Activated T-cell treated with anti-CD3 and anti-CD28 coated beads, Interleukin-2, amount 50 U/mL, for 72 hours (primary cell): ENCODE results near the gene SCAMP2. TPM values are rescaled to one million over a fixed set of nuclear protein-coding genes. Genes with fewer than 3 reads are reported as not detected.

Experiments
- ATAC-seq, 2 donors: fragments of 150-1000 bp; cut with Tn5 transposase; replicated peaks in 1 of 2; 2 replicates each; pipeline ENCODE4 v1.10.0; 2021; ENCODE audit warnings: moderate library complexity in 2 of 2, mild to moderate bottlenecking in 1 of 2
- DNase-seq, 2 donors: peaks; one replicate each; pipeline ENCODE4 v3.0.0; 2021 to 2022; ENCODE audit warnings: mixed read lengths in 1 of 2
- H3K27ac Mint-ChIP-seq: one replicate; pipeline ENCODE4 v1.8.0; 2022; ENCODE audit warnings: mild to moderate bottlenecking, moderate library complexity, mixed read lengths
- H3K27me3 Mint-ChIP-seq: one replicate; pipeline ENCODE4 v1.8.0; 2022; ENCODE audit warnings: low read depth, mixed read lengths
- H3K36me3 Mint-ChIP-seq, 2 donors: one replicate each; pipeline ENCODE4 v1.8.0; 2022; ENCODE audit warnings: mixed read lengths in 2 of 2, mild to moderate bottlenecking in 1 of 2; ENCODE audit not compliant: insufficient read depth in 2 of 2
- H3K4me1 Mint-ChIP-seq: one replicate; pipeline ENCODE4 v1.8.0; 2022; ENCODE audit warnings: low read depth, mixed read lengths
- H3K4me3 Mint-ChIP-seq, 2 donors: one replicate each; pipeline ENCODE4 v1.8.0; 2022; ENCODE audit warnings: mild to moderate bottlenecking in 2 of 2, mixed read lengths in 2 of 2, moderate library complexity in 2 of 2
- H3K9me3 Mint-ChIP-seq, 2 donors: one replicate each; pipeline ENCODE4 v1.8.0; 2022; ENCODE audit warnings: mixed read lengths in 2 of 2
- total RNA-seq, 2 donors: library from RNA; stranded (reverse); gene quantifications; one replicate each; pipeline ENCODE4 v1.2.3, GENCODE V29; 2022

SCAMP2 gene
- total RNA-seq, 2 donors from 2014 or later, result 66.4 to 77.0 TPM

DNA sequence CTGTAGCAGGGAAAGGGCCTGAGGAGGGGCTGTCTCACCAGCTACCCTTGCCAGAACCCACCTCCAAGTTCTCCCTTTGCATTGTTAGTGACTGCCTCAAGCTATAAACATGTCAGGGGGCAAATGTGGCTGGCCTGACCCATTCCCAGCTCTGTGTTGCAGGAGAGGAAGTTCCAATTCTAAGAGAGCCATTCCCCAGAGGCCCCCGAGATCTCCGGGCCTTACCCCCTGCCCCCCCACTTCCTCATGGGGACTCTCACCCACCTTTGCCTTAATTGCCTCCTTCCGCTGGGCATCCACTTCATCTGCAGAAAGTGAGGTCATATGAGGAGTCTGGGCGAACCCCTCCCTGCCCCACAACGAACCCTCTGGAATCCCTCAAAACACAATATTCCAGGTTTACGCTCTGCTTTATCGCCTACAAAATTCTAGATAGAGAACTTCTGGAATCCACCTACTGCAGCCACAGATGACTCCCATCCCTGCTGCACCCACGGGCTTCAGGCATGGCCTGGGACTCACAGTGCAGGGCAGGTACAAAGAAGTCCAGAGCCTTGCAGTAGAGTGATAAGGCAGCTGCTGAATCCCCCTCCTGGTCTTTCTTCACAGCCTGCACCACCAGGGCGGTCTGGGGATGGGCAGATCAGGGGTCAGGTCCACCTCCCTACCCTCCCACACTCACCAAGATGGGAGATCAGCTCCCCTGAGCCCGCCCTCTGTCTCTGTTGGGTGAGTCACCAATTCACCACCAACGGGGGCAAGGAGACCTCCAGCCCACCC, 34.2 kb downstream of the SCAMP2 start:
- no peak overlapping the region for H3K4me3 Mint-ChIP-seq
- DNase-seq (no peak), ATAC-seq (no peak)
- peaks cover 28% of the 10 kb centered on the region for H3K4me1 Mint-ChIP-seq
- H3K36me3 Mint-ChIP-seq, result peaks cover 0 to 3% of the 10 kb centered on the region in 2 donors
- no peak overlapping the region for H3K27ac Mint-ChIP-seq
- H3K27me3 Mint-ChIP-seq, result no peaks in the 10 kb centered on the region
- no peaks in the 10 kb centered on the region for H3K9me3 Mint-ChIP-seq

DNA sequence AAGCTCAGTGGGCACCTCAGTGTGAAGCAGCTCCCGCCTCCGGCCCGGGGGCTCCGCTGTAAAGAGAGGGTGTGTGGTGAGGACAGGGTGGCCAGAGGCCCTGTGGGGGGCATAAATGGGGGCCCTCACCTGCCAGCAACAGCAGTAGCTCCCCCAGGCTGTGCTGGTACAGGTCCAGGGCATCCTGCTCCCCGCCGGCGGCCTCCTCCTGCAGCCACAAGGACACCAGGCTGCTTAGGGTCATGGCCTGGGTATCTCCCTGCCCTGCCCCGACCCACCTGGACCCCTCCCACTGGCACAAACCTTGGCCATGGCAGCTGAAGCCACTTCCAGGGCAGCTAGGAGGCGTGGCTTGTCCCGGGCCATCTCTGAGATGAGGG, 35.0 kb downstream of the SCAMP2 start:
- H3K27me3 Mint-ChIP-seq, result no peaks in the 10 kb centered on the region
- DNase-seq (no peak), ATAC-seq (no peak)
- H3K27ac Mint-ChIP-seq, result no peak overlapping the region
- H3K9me3 Mint-ChIP-seq, result no peaks in the 10 kb centered on the region
- peaks cover 28% of the 10 kb centered on the region for H3K4me1 Mint-ChIP-seq
- H3K36me3 Mint-ChIP-seq, result peaks cover 0 to 3% of the 10 kb centered on the region in 2 donors
- H3K4me3 Mint-ChIP-seq, result no peak overlapping the region

DNA sequence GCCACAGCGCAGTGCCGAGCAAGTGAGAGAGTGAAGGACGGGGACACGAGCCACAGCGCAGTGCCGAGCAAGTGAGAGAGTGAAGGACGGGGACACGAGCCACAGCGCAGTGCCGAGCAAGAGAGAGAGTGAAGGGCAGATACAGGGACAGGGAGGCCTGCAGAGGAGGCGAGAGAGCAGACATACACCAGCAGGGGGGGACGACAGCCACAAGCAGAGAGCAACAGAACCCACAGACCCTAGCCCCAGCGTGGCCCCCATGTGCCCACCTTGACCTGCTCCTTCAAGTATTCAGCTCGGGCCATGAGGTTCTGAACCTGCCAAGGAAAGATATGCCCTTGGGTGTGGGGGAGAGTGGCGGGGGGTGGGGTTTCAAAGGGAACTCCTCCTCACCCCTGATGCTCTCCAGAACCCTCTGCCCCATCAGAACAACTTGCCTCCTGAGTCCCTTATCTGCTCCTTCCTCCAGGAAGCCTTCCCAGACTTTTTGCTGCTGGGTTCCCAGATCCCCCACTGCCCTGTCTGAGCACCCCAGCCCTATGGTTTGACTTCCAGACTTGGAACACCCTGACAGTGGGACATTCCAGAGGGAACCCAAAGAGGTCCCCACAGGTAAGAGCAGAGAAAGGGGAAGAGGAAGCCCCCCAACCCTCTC, 35.6 kb downstream of the SCAMP2 start:
- Mint-ChIP-seq H3K27ac (no peak overlapping the region), H3K4me3 (no peak overlapping the region), H3K36me3 (peaks cover 0 to 3% of the 10 kb centered on the region in 2 donors), H3K27me3 (no peaks in the 10 kb centered on the region), H3K9me3 (no peaks in the 10 kb centered on the region), H3K4me1 (peaks cover 26% of the 10 kb centered on the region)
- DNase-seq (no peak), ATAC-seq (no peak)

DNA sequence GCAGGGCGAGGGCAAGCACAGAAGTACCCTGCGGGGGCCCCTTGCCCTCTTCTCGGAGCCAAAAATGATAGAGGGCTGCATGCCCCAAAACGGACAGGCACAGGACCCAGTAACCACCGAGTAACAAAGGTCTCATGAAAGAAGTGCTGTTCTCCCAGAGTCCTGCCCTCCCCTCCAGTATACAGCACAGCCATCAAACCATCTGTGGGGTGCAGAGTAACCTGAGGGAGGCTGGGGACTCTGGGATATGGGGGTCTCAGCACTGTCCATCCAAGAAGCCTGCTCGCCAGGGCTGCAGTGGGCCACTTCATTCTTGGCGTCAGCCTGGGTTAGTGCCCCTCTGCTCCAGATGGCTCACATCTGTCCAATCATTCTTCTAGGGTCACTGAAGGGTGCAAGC, 36.3 kb downstream of the SCAMP2 start:
- H3K4me3 Mint-ChIP-seq, result no peak overlapping the region
- peaks cover 0 to 2% of the 10 kb centered on the region in 2 donors for H3K36me3 Mint-ChIP-seq
- peaks cover 18% of the 10 kb centered on the region for H3K4me1 Mint-ChIP-seq
- ATAC-seq (no peak), DNase-seq (no peak)
- no peaks in the 10 kb centered on the region for H3K27me3 Mint-ChIP-seq
- no peaks in the 10 kb centered on the region for H3K9me3 Mint-ChIP-seq
- H3K27ac Mint-ChIP-seq, result no peak overlapping the region

DNA sequence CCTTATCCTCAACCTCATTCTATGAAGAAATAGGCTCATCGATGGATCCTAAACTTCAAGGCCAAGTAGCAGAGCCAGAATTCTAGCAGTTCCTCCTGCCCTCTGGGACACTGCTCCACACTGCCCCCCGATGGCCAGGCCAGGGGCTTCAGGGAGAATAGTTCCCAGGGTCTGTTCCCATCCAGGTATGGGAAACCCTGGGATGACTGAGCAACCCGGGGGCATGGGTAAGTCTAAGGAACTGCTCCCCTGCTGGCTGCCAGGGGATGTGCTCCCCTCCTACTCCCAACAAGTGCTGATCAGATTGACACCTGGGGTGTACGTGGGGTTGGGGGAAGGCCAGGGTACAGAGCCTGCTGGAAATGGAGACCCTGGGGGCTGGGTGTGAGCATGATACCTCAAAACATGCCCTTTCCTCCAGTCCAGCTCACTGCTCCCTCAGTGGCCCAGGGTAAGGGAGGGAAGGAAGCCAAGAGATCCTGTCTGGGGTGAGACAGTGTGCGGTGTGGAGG, 37.8 kb downstream of the SCAMP2 start:
- DNase-seq (peak; percentile 52 to 68), ATAC-seq (peak; percentile 43 to 55)
- Mint-ChIP-seq H3K9me3 (no peaks in the 10 kb centered on the region), H3K4me1 (peaks cover 7% of the 10 kb centered on the region), H3K27me3 (no peaks in the 10 kb centered on the region), H3K36me3 (peaks cover 0 to 2% of the 10 kb centered on the region in 2 donors), H3K27ac (no peak overlapping the region), H3K4me3 (no peak overlapping the region)

DNA sequence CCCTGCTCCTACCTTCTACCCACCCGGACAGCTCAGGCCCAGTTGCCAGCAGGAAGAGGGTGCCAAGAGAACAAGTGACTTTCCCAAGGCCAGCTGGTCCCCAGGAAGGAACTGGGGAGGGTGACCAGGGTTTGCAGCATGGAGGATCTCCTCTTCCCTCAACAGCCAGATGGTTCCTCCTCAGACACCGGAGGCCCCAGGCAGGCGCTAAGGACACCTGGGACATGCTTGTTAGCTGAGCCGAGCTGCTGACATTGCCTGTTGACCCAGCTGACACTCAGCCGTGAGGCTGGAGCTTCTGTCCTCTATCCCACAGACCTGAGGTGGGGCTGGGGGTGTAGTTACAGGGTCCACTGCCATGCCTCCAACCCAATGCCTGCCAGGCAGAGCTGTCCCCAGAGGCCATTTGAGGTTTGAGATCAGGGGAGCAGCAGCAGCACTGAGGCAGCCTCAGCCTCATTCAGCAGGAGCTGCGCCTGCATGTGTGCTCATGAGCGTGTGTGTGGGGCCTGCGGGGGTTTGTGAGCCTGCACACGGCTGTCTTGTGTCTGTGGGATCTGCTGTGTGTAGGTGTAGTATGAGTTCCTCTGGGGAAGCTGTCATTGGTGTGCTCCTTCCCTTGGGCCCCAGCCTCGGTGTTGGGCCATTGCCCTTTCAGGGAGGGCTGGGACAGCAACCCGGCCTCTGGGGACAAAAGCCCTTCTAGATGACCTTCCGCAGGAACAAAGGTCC, 39.6 kb downstream of the SCAMP2 start:
- Mint-ChIP-seq H3K27ac (no peak overlapping the region), H3K27me3 (peaks cover 6% of the 10 kb centered on the region), H3K36me3 (peaks cover 0 to 2% of the 10 kb centered on the region in 2 donors), H3K4me1 (peaks cover 22% of the 10 kb centered on the region), H3K4me3 (no peak overlapping the region), H3K9me3 (no peaks in the 10 kb centered on the region)
- ATAC-seq (no peak), DNase-seq (no peak)

DNA sequence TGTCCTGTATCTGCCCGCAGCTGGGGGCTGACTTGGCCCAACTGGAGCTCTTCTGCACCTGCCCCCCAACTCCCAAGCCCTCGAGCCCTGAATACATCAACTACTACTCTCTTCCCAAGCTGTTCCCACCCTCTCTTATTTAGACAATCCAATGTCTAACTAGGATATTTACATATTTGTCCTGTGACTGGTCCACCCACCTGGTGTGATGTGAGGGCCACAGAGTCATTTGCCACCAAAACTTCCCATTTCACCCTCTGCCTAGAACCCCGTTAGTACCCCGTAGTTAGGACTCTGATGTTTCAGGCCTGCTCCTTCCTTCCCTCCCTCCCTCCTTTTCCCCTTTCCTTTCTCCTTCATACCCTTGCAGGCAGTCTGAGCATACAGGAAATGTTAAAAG, 40.3 kb downstream of the SCAMP2 start:
- H3K27ac Mint-ChIP-seq, result peak overlapping the region; percentile 49
- H3K4me3 Mint-ChIP-seq, result no peak overlapping the region
- H3K36me3 Mint-ChIP-seq, result peaks cover 0 to 2% of the 10 kb centered on the region in 2 donors
- peaks cover 24% of the 10 kb centered on the region for H3K4me1 Mint-ChIP-seq
- no peak for ATAC-seq
- no peaks in the 10 kb centered on the region for H3K9me3 Mint-ChIP-seq
- no peak for DNase-seq
- peaks cover 13% of the 10 kb centered on the region for H3K27me3 Mint-ChIP-seq

DNA sequence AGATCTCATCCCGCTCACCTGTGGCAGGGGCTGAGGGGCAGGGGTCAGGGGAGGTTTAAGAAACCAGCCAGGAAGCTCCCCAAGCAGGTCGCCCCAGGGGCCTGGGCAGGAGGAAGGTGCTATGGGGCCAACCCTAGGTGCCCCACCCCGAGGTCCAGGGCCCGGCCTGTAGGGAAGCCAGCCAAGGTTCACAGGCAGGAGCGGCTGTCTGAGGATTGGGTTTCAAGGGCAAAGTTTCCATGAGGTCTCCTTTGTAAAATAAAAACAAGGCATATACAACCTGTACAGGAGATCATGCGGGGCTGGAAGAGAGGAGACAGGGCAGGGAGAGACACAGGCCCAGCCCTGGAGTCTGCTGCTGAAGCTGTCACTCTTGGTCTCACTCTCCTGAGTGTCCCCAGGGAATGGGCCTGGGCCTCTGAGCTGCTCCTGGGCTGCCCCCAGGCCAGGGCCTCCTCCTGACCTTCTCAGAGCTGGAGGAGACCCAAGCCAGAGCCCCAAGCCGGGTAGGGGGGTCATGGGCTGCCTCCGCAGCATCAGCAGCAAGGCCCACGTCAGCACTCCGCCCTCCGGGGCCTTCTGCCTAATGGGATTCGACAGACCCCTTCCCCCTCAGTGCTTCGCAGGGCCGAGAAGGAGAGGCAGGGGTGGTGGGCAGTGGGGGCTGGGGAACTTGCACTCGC, 41.2 kb downstream of the SCAMP2 start:
- H3K27me3 Mint-ChIP-seq, result peaks cover 22% of the 10 kb centered on the region
- peaks cover 24% of the 10 kb centered on the region for H3K4me1 Mint-ChIP-seq
- H3K27ac Mint-ChIP-seq, result no peak overlapping the region
- DNase-seq, result no peak
- no peak overlapping the region for H3K4me3 Mint-ChIP-seq
- no peaks in the 10 kb centered on the region for H3K9me3 Mint-ChIP-seq
- H3K36me3 Mint-ChIP-seq, result peaks cover 0 to 2% of the 10 kb centered on the region in 2 donors
- ATAC-seq, result no peak

DNA sequence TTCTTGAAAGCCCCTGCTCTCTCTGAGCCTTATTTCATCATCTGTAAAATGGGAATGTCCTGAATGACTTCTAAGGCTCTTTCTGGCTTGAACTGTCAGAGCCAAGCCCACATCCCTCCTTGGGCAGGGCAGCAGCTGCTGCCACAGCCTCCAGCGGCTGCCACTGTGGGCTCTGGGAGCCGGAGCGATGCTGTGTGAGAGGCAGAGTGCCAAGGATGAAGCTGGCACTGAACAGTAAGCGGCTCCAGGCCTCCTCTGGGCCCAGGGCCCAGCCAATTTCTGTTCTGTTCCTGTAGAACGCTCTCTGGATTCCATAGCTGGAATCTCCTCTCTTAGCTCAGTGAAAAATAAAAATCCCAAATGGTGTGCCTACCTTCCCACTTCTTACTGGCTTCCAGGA, 42.3 kb downstream of the SCAMP2 start:
- Mint-ChIP-seq H3K27ac (no peak overlapping the region), H3K4me3 (no peak overlapping the region), H3K9me3 (no peaks in the 10 kb centered on the region), H3K36me3 (peaks cover 0 to under 1% of the 10 kb centered on the region in 2 donors), H3K4me1 (peaks cover 24% of the 10 kb centered on the region), H3K27me3 (peaks cover 29% of the 10 kb centered on the region)
- DNase-seq (no peak), ATAC-seq (no peak)

DNA sequence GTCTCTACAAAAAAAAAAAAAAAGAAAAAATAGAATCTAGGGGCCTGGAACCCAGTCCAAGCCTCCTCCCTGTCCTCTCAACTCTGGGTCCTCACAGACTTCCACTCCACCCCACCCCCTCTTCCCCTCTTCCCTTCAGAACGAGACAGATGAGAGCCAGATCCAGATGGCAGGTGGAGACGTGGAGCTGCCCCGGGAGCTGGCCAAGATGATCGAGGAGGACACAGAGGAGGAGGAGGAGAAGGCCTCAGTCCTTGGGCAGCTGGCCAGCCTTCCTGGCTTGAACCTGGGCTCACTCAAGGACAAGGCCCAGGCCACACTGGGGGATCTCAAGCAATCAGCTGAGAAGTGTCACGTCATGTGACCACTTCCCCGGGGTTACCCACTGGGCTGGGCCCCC, 43.2 kb downstream of the SCAMP2 start:
- no peak overlapping the region for H3K27ac Mint-ChIP-seq
- H3K4me1 Mint-ChIP-seq, result peaks cover 24% of the 10 kb centered on the region
- ATAC-seq (no peak), DNase-seq (no peak)
- no peak overlapping the region for H3K4me3 Mint-ChIP-seq
- H3K9me3 Mint-ChIP-seq, result no peaks in the 10 kb centered on the region
- H3K27me3 Mint-ChIP-seq, result peaks cover 36% of the 10 kb centered on the region
- H3K36me3 Mint-ChIP-seq, result no peaks in the 10 kb centered on the region

DNA sequence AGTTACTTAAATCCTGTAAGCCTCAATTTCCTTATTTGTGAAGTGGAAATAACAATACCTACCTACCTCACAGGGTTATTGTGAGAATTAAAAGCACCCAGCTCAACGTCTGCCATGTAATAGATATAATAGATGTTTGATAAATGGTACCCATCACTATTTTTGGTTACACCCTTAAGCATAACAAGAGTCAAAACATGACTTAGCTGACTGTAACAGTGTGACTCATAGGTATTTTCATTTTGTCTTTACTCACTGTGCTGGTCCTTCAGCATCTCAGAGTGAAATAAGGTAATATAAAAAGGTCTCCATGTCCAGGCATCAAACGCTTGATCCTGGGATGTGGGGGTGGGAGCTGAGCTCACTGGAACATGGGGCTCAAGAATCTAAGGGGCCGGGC, 43.7 kb downstream of the SCAMP2 start:
- ATAC-seq, result peak; percentile 94 to 96

DNA sequence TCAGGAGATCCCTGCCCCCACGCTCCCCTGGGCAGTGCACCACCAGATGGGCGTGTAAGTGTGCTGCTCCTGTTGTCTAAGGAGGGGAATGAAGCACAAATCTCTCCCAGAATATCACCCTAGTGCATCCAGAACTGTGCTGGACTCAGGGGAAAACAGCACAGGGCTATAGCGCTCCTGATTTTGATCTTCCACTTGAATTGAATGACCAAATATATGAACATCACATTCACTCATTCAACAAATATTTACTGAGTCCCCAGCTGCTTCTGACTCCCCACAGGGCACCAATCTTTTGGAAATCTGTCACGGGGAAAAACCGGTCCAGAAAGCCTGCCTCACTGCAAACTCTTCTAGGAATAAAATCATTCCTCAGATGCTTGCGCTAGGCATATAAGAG, 44.3 kb downstream of the SCAMP2 start:
- no peak overlapping the region for H3K4me3 Mint-ChIP-seq

More for the DNA sequence above, 43.7 kb downstream of the SCAMP2 start:
- H3K27ac Mint-ChIP-seq, result no peak overlapping the region
- H3K36me3 Mint-ChIP-seq, result no peaks in the 10 kb centered on the region
- H3K9me3 Mint-ChIP-seq, result no peaks in the 10 kb centered on the region
- no peak for DNase-seq
- H3K4me1 Mint-ChIP-seq, result peaks cover 24% of the 10 kb centered on the region
- no peak overlapping the region for H3K4me3 Mint-ChIP-seq
- peaks cover 41% of the 10 kb centered on the region for H3K27me3 Mint-ChIP-seq

More for the DNA sequence above, 44.3 kb downstream of the SCAMP2 start:
- ATAC-seq, result no peak
- Mint-ChIP-seq H3K36me3 (no peaks in the 10 kb centered on the region), H3K4me1 (peaks cover 24% of the 10 kb centered on the region), H3K27me3 (peaks cover 48% of the 10 kb centered on the region), H3K9me3 (no peaks in the 10 kb centered on the region), H3K27ac (no peak overlapping the region)
- no peak for DNase-seq
